ENCODE measurements around the gene TRPM3.

TRPM3 gene

GRCh38 chr9:70519912-70520724 lies 601.3 kb downstream of the TRPM3 start:
- DNase-seq (ENCODE audit: low read depth) = no peak

GRCh38 chr9:70517926-70518610 lies 603.4 kb downstream of the TRPM3 start:
- peak; percentile 26 for DNase-seq (ENCODE audit: low read depth)

- DNase-seq (ENCODE audit: low read depth) = no peak
These were observed 607.1 kb downstream of the TRPM3 start for GRCh38 chr9:70514273-70514672.

- no peak for DNase-seq (ENCODE audit: low read depth)
These were observed 609.6 kb downstream of the TRPM3 start for GRCh38 chr9:70511858-70512257.

GRCh38 chr9:70510157-70510770 lies 611.2 kb downstream of the TRPM3 start:
- peak; percentile 38 for DNase-seq (ENCODE audit: low read depth)

- peak; percentile 54 for DNase-seq (ENCODE audit: low read depth)
These were observed 615.3 kb downstream of the TRPM3 start for GRCh38 chr9:70506159-70506558.

GRCh38 chr9:70504834-70505233 lies 616.6 kb downstream of the TRPM3 start:
- DNase-seq (ENCODE audit: low read depth) = no peak

GRCh38 chr9:70502690-70503089 lies 618.7 kb downstream of the TRPM3 start:
- DNase-seq (ENCODE audit: low read depth) = peak; percentile 51

- DNase-seq (ENCODE audit: low read depth) = no peak
These were observed 620.6 kb downstream of the TRPM3 start for GRCh38 chr9:70500793-70501192.

- DNase-seq (ENCODE audit: low read depth) = no peak
These were observed 621.8 kb downstream of the TRPM3 start for GRCh38 chr9:70499621-70500020.

GRCh38 chr9:70498866-70499265 lies 622.6 kb downstream of the TRPM3 start:
- peak; percentile 64 for DNase-seq (ENCODE audit: low read depth)

GRCh38 chr9:70496244-70496643 lies 625.2 kb downstream of the TRPM3 start:
- no peak for DNase-seq (ENCODE audit: low read depth)

- DNase-seq (ENCODE audit: low read depth) = no peak
These were observed 625.9 kb downstream of the TRPM3 start for GRCh38 chr9:70495514-70495913.

- DNase-seq (ENCODE audit: low read depth) = no peak
These were observed 627.2 kb downstream of the TRPM3 start for GRCh38 chr9:70494221-70494620.

GRCh38 chr9:70493029-70493428 lies 628.4 kb downstream of the TRPM3 start:
- DNase-seq (ENCODE audit: low read depth) = no peak

- no peak for DNase-seq (ENCODE audit: low read depth)
These were observed 629.1 kb downstream of the TRPM3 start for GRCh38 chr9:70492319-70492777.

- peak; percentile 85 for DNase-seq (ENCODE audit: low read depth)
These were observed 629.7 kb downstream of the TRPM3 start for GRCh38 chr9:70491426-70492318.

- no peak for DNase-seq (ENCODE audit: low read depth)
These were observed 630.9 kb downstream of the TRPM3 start for GRCh38 chr9:70490478-70490877.

- no peak for DNase-seq (ENCODE audit: low read depth)
These were observed 632.7 kb downstream of the TRPM3 start for GRCh38 chr9:70488793-70489105.

- peak; percentile 68 for DNase-seq (ENCODE audit: low read depth)
These were observed 633.2 kb downstream of the TRPM3 start for GRCh38 chr9:70488098-70488792.

GRCh38 chr9:70486127-70486526 lies 635.3 kb downstream of the TRPM3 start:
- DNase-seq (ENCODE audit: low read depth) = no peak

Data from amniotic epithelial cell (primary cell).